NCI-H187 (cell line): ENCODE data around the gene MOAP1.
"Not testable (repeated sequence)": the region's sequence is repeated elsewhere in the genome, so short reads cannot be mapped to it uniquely, and the experiment has no call there.

Source experiments
- DNase-seq, 2 experiments: peaks; one replicate each; lab custom pipeline; 2025; lab: John Stamatoyannopoulos, UW

The MOAP1 gene

GRCh38 chr14:93146119-93146518 is 38.6 kb downstream of the MOAP1 start:
- no peak for DNase-seq

DNA sequence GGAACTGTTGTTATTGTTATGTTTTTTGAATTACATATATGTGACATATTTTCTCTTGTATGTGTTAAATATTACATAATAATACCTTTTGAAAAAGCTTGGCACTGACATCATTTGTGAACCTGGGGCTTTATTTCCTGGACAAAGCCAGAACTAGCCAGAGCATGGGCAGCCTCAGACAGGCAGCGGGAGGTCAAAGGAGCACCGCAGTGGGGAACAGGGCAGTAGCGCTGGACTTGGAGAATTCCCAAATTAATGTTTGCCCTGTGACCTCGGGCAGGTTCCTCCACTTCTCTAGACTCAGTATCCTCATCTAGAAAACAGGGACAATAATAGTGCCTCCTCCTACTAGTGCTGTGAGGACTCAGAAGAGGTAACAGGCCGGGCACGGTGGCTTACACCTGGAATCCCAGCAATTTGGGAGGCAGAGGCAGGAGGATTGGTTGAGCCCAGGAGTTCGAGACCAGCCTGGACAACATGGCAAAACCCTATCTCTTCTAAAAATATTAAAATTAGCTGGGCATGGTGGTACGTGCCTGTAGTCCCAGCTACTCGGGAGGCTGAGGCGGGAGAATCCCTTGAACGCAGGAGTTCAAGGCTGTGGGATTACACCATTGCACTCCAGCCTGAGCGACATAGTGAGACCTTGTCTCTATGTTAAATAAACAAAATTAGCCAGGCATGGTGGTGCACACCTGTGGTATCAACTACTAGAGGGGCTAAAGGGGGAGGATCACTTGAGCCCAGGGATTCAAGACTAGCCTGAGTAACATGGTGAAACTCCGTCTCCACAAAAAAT is 41.6 kb downstream of the MOAP1 start:
- no peak for DNase-seq

DNA sequence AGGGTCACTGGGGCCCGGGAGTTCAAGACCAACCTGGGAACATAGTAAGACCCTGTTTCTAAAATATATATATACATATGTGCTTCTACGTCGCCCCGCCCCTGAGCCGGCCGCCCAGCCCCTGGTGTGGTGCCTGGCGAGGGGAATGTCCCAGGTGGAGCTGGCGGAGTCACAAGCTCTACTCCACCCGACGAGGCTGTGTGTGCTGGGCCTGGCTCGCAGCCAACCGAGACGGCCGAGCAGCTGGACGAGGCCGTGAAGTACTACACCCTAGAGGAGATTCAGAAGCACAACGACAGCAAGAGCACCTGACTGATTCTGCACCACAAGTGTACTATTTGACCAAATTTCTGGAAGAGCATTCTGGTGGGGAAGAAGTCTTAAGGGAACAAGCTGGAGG is 46.8 kb downstream of the MOAP1 start:
- peak; percentile 56 to 82 for DNase-seq

- DNase-seq, result not testable (repeated sequence)
These were observed 48.2 kb downstream of the MOAP1 start for GRCh38 chr14:93136508-93136907.

GRCh38 chr14:93136009-93136408 is 48.7 kb downstream of the MOAP1 start:
- no peak for DNase-seq

DNA sequence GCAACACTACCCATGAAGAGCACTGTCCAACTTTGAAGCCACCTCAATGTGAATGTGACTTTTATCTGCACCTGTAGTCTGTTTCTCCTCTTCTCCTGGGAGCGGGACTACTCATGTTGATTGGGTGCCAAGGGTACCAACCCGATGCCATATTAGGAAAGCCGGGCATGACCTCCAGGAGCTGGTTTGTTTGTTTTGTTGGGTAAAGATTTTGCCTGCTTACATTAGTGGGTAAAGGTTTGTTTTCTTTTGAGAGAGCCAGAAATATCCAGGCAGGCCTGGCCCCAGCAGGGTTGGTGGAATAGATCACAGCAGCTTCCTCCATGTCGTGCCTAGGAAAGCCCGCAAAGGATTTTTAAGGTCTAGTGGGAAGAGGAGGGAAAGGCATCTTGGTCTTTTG is 49.3 kb downstream of the MOAP1 start:
- no peak for DNase-seq

- no peak for DNase-seq
These were observed 51.2 kb downstream of the MOAP1 start for GRCh38 chr14:93133464-93133863.

DNA sequence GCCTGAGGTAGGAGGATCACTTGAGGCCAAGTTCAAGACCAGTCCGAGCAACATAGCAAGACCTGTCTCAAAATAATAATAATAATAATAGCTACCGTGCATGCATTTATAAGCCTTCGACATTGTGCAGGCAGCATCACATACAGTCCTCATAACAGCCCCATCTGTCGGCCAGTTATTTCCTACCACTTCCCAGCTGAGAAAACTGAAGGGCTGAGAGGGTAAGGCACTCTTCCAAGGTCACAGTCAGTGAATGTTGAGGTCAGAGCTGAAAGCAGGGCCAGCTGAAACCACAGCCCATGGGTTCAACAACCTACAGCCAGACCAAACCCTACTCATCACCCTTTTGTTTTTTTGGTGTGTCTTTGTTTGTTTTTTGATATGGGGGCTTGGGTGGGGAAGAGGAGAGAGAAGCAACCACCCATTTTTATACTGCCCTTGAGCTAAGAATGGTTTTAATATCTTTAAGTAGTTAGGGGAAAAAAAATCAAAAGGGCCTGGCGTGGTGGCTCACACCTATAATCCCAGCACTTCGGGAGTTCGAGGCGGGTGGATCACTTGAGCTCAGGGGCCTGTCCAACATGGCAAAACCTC is 52.1 kb downstream of the MOAP1 start:
- DNase-seq, result no peak
